Nephron progenitor cell (in vitro differentiated cells): ENCODE measurements around the gene PTPN3.
"Not testable (repeated sequence)": the region's sequence is repeated elsewhere in the genome, so short reads cannot be mapped to it uniquely, and the experiment has no call there.

Experiments used
- DNase-seq: peaks from one replicate; pipeline ENCODE4 v3.0.0; 2021
- H3K27ac Mint-ChIP-seq: 2 replicates; pipeline ENCODE4 v1.8.0; 2021; ENCODE audit warnings: mild to moderate bottlenecking, moderate library complexity, mixed read lengths
- H3K27me3 Mint-ChIP-seq: 2 replicates; pipeline ENCODE4 v1.8.0; 2021; ENCODE audit warnings: mild to moderate bottlenecking, low read depth, mixed read lengths; ENCODE audit not compliant: poor library complexity
- H3K36me3 Mint-ChIP-seq: 2 replicates; pipeline ENCODE4 v1.8.0; 2021; ENCODE audit warnings: low read depth, mixed read lengths
- H3K4me1 Mint-ChIP-seq: 2 replicates; pipeline ENCODE4 v1.8.0; 2021; ENCODE audit warnings: mixed read lengths
- H3K4me3 Mint-ChIP-seq: 2 replicates; pipeline ENCODE4 v1.8.0; 2021; ENCODE audit warnings: mild to moderate bottlenecking, moderate library complexity, mixed read lengths
- H3K9me3 Mint-ChIP-seq: 2 replicates; pipeline ENCODE4 v1.8.0; 2021; ENCODE audit warnings: mild to moderate bottlenecking, moderate library complexity, mixed read lengths
- TF ChIP-seq, protein P1 (sequence below): fragments of 200-600 bp; sonication (generic); IDR thresholded peaks from 2 replicates; pipeline ENCODE4 v1.5.0; 2021; ENCODE audit warnings: antibody characterized with exemption

Gene PTPN3

DNA sequence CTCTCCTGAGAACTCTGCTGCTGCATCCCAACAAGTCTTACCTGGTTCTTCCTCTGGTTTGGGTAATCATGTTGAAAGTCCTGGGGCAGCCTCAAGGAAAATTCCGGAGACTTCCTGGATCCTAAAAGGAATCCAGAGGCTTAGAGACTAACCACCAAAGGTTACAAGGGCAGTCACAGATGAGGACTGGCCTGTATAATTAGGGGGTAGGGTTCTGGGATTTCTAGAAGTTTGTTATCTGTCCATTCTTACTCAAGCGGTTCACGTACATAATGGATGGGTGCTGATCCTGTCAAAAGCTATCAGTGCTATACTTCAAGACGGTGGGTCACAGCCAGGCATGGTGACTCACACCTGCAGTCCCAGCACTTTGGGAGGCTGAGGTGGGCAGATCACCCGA is 125.9 kb downstream of the PTPN3 start:
- H3K4me1 Mint-ChIP-seq = no peaks in the 10 kb centered on the region
- H3K9me3 Mint-ChIP-seq = peaks cover 20% of the 10 kb centered on the region
- TF ChIP-seq, protein P1, sequence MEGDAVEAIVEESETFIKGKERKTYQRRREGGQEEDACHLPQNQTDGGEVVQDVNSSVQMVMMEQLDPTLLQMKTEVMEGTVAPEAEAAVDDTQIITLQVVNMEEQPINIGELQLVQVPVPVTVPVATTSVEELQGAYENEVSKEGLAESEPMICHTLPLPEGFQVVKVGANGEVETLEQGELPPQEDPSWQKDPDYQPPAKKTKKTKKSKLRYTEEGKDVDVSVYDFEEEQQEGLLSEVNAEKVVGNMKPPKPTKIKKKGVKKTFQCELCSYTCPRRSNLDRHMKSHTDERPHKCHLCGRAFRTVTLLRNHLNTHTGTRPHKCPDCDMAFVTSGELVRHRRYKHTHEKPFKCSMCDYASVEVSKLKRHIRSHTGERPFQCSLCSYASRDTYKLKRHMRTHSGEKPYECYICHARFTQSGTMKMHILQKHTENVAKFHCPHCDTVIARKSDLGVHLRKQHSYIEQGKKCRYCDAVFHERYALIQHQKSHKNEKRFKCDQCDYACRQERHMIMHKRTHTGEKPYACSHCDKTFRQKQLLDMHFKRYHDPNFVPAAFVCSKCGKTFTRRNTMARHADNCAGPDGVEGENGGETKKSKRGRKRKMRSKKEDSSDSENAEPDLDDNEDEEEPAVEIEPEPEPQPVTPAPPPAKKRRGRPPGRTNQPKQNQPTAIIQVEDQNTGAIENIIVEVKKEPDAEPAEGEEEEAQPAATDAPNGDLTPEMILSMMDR = no peak
- H3K4me3 Mint-ChIP-seq = no peak overlapping the region
- peaks cover 10% of the 10 kb centered on the region for H3K27me3 Mint-ChIP-seq
- DNase-seq = no peak
- peaks cover 3% of the 10 kb centered on the region for H3K36me3 Mint-ChIP-seq
- no peak overlapping the region for H3K27ac Mint-ChIP-seq

DNA sequence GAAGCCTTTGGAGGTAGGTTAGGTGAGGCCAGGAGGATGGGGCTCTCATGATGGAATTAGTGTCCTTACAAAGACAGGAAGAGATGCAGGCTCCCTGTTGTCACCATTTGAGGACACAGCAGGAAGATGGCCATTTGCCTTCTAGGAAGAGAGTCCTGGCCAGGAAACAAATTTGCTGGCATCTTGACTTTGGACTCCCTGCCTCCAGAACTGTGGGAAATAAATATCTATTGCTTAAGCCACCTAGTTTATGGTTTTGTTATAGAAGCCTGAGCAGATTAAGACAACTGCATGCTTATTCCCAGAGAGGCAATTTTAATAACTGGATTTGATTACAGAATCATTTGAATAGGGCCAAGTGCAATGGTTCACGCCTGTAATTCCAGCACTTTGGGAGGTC is 126.7 kb downstream of the PTPN3 start:
- TF ChIP-seq, protein P1 = no peak
- H3K4me3 Mint-ChIP-seq = no peak overlapping the region
- no peak overlapping the region for H3K27ac Mint-ChIP-seq
- H3K36me3 Mint-ChIP-seq = peaks cover 3% of the 10 kb centered on the region
- no peaks in the 10 kb centered on the region for H3K4me1 Mint-ChIP-seq
- no peak for DNase-seq
- H3K9me3 Mint-ChIP-seq = peaks cover 20% of the 10 kb centered on the region
- peaks cover 10% of the 10 kb centered on the region for H3K27me3 Mint-ChIP-seq

DNA sequence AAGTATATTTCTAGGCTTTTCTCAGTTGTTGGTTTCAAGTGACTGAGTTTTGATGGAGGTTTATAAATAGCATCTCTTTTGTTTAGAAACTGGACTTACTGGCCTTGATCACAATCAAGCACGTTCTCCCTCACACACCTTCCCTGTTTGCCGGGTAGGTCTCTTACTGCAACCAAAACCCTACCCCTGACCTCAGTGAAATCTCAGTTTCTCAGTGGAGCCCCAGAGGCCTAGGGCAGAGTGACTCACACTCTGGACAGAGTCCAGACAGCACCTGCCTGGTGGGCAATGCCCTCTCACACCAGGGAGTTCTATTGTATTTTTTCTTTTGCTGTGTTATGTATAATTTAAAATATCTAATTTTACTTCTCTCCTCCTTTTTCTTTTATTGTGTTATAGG is 128.8 kb downstream of the PTPN3 start:
- Mint-ChIP-seq H3K4me1 (no peaks in the 10 kb centered on the region), H3K36me3 (no peaks in the 10 kb centered on the region), H3K9me3 (peaks cover 20% of the 10 kb centered on the region), H3K4me3 (no peak overlapping the region), H3K27me3 (peaks cover 10% of the 10 kb centered on the region), H3K27ac (no peak overlapping the region)
- no peak for DNase-seq
- TF ChIP-seq, protein P1 = no peak

DNA sequence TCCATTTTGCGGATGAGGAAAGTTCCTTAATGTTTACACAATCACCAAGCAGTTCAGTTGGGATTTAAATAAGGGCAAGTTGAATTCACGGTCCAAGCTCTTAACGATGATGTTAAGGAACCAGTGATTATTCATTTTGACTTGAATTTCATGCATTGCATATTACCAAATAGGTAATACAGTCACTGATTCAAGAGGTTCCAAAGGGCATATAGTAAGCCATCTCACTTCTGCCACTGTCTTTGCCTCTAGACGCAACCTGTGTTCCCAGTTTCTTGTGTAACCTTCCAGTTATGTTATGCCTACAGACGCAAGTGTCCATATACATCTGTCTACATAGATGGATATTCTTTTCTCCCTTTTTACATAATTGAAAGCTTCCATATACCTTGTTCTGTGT is 137.3 kb downstream of the PTPN3 start:
- Mint-ChIP-seq H3K9me3 (no peaks in the 10 kb centered on the region), H3K27ac (no peak overlapping the region), H3K36me3 (no peaks in the 10 kb centered on the region), H3K4me1 (no peaks in the 10 kb centered on the region), H3K4me3 (no peak overlapping the region), H3K27me3 (peaks cover 5% of the 10 kb centered on the region)
- TF ChIP-seq, protein P1 = no peak
- DNase-seq = no peak

DNA sequence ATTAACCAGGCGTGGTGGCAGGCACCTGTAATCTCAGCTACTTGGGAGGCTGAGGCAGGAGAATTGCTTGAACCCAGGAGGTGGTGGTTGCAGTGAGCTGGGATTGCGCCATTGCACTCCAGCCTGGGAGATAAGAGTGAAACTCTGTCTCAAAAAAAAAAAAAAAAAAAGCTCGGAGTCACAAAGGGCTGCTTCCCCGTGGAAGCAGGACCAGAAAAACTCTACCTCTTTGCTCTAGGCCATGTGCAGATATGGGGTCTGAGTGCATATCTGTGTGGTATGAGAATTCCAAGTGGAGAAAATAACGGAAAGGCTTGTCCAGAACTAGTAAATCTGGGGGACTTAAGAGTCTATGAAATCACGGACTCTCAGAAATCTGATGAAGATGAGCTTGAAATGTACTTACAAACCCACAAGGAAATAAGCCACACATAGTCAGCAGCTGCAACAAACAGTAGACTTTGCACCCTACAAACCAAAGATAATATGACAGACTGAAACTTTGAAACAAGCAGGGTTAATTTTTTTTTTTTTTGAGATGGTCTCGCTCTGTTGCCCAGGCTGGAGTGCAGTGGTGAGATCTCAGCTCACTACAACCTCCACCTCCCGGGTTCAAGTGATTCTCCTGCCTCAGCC is 139.0 kb downstream of the PTPN3 start:
- not testable (repeated sequence) for H3K36me3 Mint-ChIP-seq, H3K9me3 Mint-ChIP-seq, H3K4me3 Mint-ChIP-seq, DNase-seq, H3K4me1 Mint-ChIP-seq, H3K27ac Mint-ChIP-seq
- H3K27me3 Mint-ChIP-seq = peaks cover 11% of the 10 kb centered on the region

DNA sequence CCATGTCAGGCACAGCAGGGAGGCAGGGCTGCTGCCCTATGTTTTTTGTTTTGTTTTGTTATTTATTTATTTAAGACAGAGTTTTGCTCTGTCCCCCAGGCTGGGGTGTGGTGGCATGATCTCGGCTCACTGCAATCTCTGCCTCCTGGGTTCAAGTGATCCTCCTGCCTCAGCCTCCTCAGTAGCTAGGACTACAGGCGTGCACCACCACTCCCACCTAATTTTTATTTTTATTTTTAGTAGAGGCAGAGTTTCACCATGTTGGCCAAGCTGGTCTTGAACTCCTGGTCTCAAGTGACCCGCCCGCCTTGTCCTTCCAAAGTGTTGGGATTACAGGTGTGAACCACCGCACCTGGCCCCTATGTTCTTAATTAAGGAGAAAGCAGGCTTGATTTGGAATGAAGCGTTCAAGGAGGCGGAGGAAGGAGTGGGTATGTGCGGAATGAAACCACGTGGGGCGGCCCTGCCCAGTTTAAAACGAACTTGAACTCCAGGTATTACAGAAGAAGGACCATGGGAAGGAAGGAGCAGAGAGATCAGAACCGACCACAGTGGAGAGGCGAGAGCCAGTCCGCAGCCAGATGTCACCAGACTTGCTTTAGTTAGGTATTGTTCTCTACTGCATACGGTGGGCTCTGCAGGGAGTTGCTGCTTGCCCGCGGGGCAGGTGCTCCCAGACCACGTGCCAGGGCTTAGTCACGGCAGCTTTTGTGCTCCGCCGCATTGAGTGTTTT is 142.4 kb downstream of the PTPN3 start:
- TF ChIP-seq, protein P1 = no peak
- Mint-ChIP-seq H3K36me3 (no peaks in the 10 kb centered on the region), H3K4me3 (no peak overlapping the region)

More for the DNA sequence above, 142.4 kb downstream of the PTPN3 start:
- H3K4me1 Mint-ChIP-seq = peaks cover 5% of the 10 kb centered on the region
- H3K9me3 Mint-ChIP-seq = no peaks in the 10 kb centered on the region
- H3K27me3 Mint-ChIP-seq = peaks cover 27% of the 10 kb centered on the region
- H3K27ac Mint-ChIP-seq = no peak overlapping the region
- DNase-seq = no peak
